Measurements from ENCODE around the gene SIRPB1.
A peak's percentile ranks its signal among the peaks of the same experiment; 100 is the strongest.
"Not testable (repeated sequence)": the region's sequence is repeated elsewhere in the genome, so short reads cannot be mapped to it uniquely, and the experiment has no call there.

SIRPB1 gene

GRCh38 chr20:1651268-1652058 lies 31.7 kb upstream of the SIRPB1 start:
- peak overlapping the region; percentile 51 for H3K4me3 Mint-ChIP-seq
- peaks cover 44% of the 10 kb centered on the region for H3K36me3 Mint-ChIP-seq

GRCh38 chr20:1648101-1648500 lies 28.3 kb upstream of the SIRPB1 start:
- peak overlapping the region; percentile 68 for H3K27ac Mint-ChIP-seq
- peaks cover 31% of the 10 kb centered on the region for H3K36me3 Mint-ChIP-seq
- no peak overlapping the region for H3K4me3 Mint-ChIP-seq
- no peaks in the 10 kb centered on the region for H3K27me3 Mint-ChIP-seq
- H3K9me3 Mint-ChIP-seq = peaks cover 12% of the 10 kb centered on the region
- H3K4me1 Mint-ChIP-seq = peaks cover 74% of the 10 kb centered on the region

More at GRCh38 chr20:1651268-1652058, 31.7 kb upstream of the SIRPB1 start:
- Mint-ChIP-seq H3K4me1 (peaks cover 89% of the 10 kb centered on the region), H3K9me3 (peaks cover 19% of the 10 kb centered on the region), H3K27me3 (no peaks in the 10 kb centered on the region), H3K27ac (peak overlapping the region; percentile 83)

- Mint-ChIP-seq H3K27ac (peak overlapping the region; percentile 72), H3K4me3 (no peak overlapping the region), H3K9me3 (peaks cover 7% of the 10 kb centered on the region), H3K36me3 (peaks cover 26% of the 10 kb centered on the region), H3K4me1 (peaks cover 65% of the 10 kb centered on the region), H3K27me3 (no peaks in the 10 kb centered on the region)
These were observed 27.2 kb upstream of the SIRPB1 start for GRCh38 chr20:1646975-1647431.

GRCh38 chr20:1644101-1644962 lies 24.5 kb upstream of the SIRPB1 start:
- Mint-ChIP-seq H3K36me3 (peaks cover 21% of the 10 kb centered on the region), H3K27me3 (no peaks in the 10 kb centered on the region), H3K4me1 (peaks cover 42% of the 10 kb centered on the region), H3K27ac (peak overlapping the region; percentile 68), H3K4me3 (no peak overlapping the region), H3K9me3 (no peaks in the 10 kb centered on the region)

- Mint-ChIP-seq H3K36me3 (peaks cover 29% of the 10 kb centered on the region), H3K4me1 (peaks cover 35% of the 10 kb centered on the region), H3K27ac (peak overlapping the region; percentile 65)
- H3K4me3 Mint-ChIP-seq, H3K9me3 Mint-ChIP-seq, H3K27me3 Mint-ChIP-seq: not testable (repeated sequence)
These were observed 18.8 kb upstream of the SIRPB1 start for GRCh38 chr20:1638643-1639042.

- Mint-ChIP-seq H3K36me3 (peaks cover 34% of the 10 kb centered on the region), H3K4me3 (no peak overlapping the region), H3K9me3 (no peaks in the 10 kb centered on the region), H3K27me3 (no peaks in the 10 kb centered on the region), H3K27ac (no peak overlapping the region), H3K4me1 (peaks cover 43% of the 10 kb centered on the region)
These were observed 17.9 kb upstream of the SIRPB1 start for GRCh38 chr20:1637755-1638154.

GRCh38 chr20:1637226-1637625 lies 17.4 kb upstream of the SIRPB1 start:
- Mint-ChIP-seq H3K4me3 (no peak overlapping the region), H3K36me3 (peaks cover 39% of the 10 kb centered on the region), H3K27ac (no peak overlapping the region), H3K27me3 (no peaks in the 10 kb centered on the region), H3K9me3 (no peaks in the 10 kb centered on the region), H3K4me1 (peaks cover 48% of the 10 kb centered on the region)

GRCh38 chr20:1636621-1637020 lies 16.8 kb upstream of the SIRPB1 start:
- Mint-ChIP-seq H3K27ac (peak overlapping the region; percentile 59), H3K4me3 (no peak overlapping the region), H3K4me1 (peaks cover 54% of the 10 kb centered on the region), H3K36me3 (peaks cover 43% of the 10 kb centered on the region), H3K9me3 (no peaks in the 10 kb centered on the region), H3K27me3 (no peaks in the 10 kb centered on the region)

GRCh38 chr20:1635291-1635979 lies 15.6 kb upstream of the SIRPB1 start:
- Mint-ChIP-seq H3K27me3 (no peaks in the 10 kb centered on the region), H3K9me3 (no peaks in the 10 kb centered on the region), H3K36me3 (peaks cover 44% of the 10 kb centered on the region), H3K4me3 (no peak overlapping the region), H3K4me1 (peaks cover 64% of the 10 kb centered on the region), H3K27ac (peak overlapping the region; percentile 35)

GRCh38 chr20:1633535-1633934 lies 13.7 kb upstream of the SIRPB1 start:
- Mint-ChIP-seq H3K4me3 (no peak overlapping the region), H3K27me3 (no peaks in the 10 kb centered on the region), H3K27ac (peak overlapping the region; percentile 82), H3K36me3 (peaks cover 44% of the 10 kb centered on the region), H3K4me1 (peaks cover 80% of the 10 kb centered on the region), H3K9me3 (no peaks in the 10 kb centered on the region)

GRCh38 chr20:1632178-1632577 lies 12.4 kb upstream of the SIRPB1 start:
- Mint-ChIP-seq H3K27me3 (no peaks in the 10 kb centered on the region), H3K4me3 (peak overlapping the region; percentile 69), H3K9me3 (no peaks in the 10 kb centered on the region), H3K27ac (peak overlapping the region; percentile 92), H3K36me3 (peaks cover 52% of the 10 kb centered on the region), H3K4me1 (peaks cover 81% of the 10 kb centered on the region)

- Mint-ChIP-seq H3K9me3 (no peaks in the 10 kb centered on the region), H3K36me3 (peaks cover 52% of the 10 kb centered on the region), H3K27ac (peak overlapping the region; percentile 92), H3K4me1 (peaks cover 82% of the 10 kb centered on the region), H3K4me3 (peak overlapping the region; percentile 69), H3K27me3 (no peaks in the 10 kb centered on the region)
These were observed 11.7 kb upstream of the SIRPB1 start for GRCh38 chr20:1631309-1632151.

GRCh38 chr20:1630186-1630585 lies 10.4 kb upstream of the SIRPB1 start:
- H3K4me1 Mint-ChIP-seq = peaks cover 85% of the 10 kb centered on the region
- peaks cover 49% of the 10 kb centered on the region for H3K36me3 Mint-ChIP-seq
- H3K27ac Mint-ChIP-seq = peak overlapping the region; percentile 59

GRCh38 chr20:1629321-1629720 lies 9.5 kb upstream of the SIRPB1 start:
- no peaks in the 10 kb centered on the region for H3K9me3 Mint-ChIP-seq
- peak overlapping the region; percentile 94 for H3K27ac Mint-ChIP-seq
- peaks cover 48% of the 10 kb centered on the region for H3K36me3 Mint-ChIP-seq
- no peaks in the 10 kb centered on the region for H3K27me3 Mint-ChIP-seq
- H3K4me3 Mint-ChIP-seq = no peak overlapping the region
- peaks cover 91% of the 10 kb centered on the region for H3K4me1 Mint-ChIP-seq

More at GRCh38 chr20:1630186-1630585, 10.4 kb upstream of the SIRPB1 start:
- Mint-ChIP-seq H3K4me3 (no peak overlapping the region), H3K27me3 (no peaks in the 10 kb centered on the region), H3K9me3 (no peaks in the 10 kb centered on the region)

GRCh38 chr20:1628621-1629020 lies 8.8 kb upstream of the SIRPB1 start:
- Mint-ChIP-seq H3K9me3 (no peaks in the 10 kb centered on the region), H3K4me3 (no peak overlapping the region), H3K36me3 (peaks cover 45% of the 10 kb centered on the region), H3K4me1 (peaks cover 92% of the 10 kb centered on the region), H3K27ac (peak overlapping the region; percentile 100), H3K27me3 (no peaks in the 10 kb centered on the region)

Data from activated naive CD4-positive, alpha-beta T cell treated with anti-CD3 and anti-CD28 coated beads, Interleukin-2, amount 50 U/mL, for 24 hours (primary cell).